ENCODE measurements around the gene CTDSPL2.

- TF ChIP-seq, protein P1, sequence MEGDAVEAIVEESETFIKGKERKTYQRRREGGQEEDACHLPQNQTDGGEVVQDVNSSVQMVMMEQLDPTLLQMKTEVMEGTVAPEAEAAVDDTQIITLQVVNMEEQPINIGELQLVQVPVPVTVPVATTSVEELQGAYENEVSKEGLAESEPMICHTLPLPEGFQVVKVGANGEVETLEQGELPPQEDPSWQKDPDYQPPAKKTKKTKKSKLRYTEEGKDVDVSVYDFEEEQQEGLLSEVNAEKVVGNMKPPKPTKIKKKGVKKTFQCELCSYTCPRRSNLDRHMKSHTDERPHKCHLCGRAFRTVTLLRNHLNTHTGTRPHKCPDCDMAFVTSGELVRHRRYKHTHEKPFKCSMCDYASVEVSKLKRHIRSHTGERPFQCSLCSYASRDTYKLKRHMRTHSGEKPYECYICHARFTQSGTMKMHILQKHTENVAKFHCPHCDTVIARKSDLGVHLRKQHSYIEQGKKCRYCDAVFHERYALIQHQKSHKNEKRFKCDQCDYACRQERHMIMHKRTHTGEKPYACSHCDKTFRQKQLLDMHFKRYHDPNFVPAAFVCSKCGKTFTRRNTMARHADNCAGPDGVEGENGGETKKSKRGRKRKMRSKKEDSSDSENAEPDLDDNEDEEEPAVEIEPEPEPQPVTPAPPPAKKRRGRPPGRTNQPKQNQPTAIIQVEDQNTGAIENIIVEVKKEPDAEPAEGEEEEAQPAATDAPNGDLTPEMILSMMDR (conservative IDR thresholded peaks at IDR 0.05; ENCODE audit: low read depth, low read length) = no peak
- TF ChIP-seq EZH2phosphoT487 (IDR thresholded peaks at IDR 0.05; ENCODE audit: borderline replicate concordance, low read length) (no peak), EZH2 (IDR thresholded peaks at IDR 0.05; ENCODE audit: low read length, unreplicated experiment) (no peak)
Measured at GRCh38 chr15:44495562-44495961, 68.1 kb downstream of the CTDSPL2 start.
